Glutamatergic neuron (in vitro differentiated cells): Measurements from ENCODE around the gene PCSK5. TPM values are rescaled to one million over a fixed set of nuclear protein-coding genes. Genes with fewer than 3 reads are reported as not detected.

ENCODE experiments used
- DNase-seq: peaks from one replicate; pipeline ENCODE4 v3.0.0; 2022
- H3K27ac Mint-ChIP-seq: one replicate; pipeline ENCODE4 v1.8.0; 2020; ENCODE audit warnings: mild to moderate bottlenecking, mixed read lengths, inconsistent platforms; ENCODE audit not compliant: unreplicated experiment
- H3K27me3 Mint-ChIP-seq: one replicate; pipeline ENCODE4 v1.8.0; 2020; ENCODE audit warnings: mild to moderate bottlenecking, moderate library complexity, mixed read lengths, inconsistent platforms; ENCODE audit not compliant: unreplicated experiment
- H3K36me3 Mint-ChIP-seq: one replicate; pipeline ENCODE4 v1.8.0; 2020; ENCODE audit warnings: mild to moderate bottlenecking, mixed read lengths, inconsistent platforms; ENCODE audit not compliant: unreplicated experiment
- H3K4me1 Mint-ChIP-seq: one replicate; pipeline ENCODE4 v1.8.0; 2020; ENCODE audit warnings: mild to moderate bottlenecking, low read depth, mixed read lengths, inconsistent platforms; ENCODE audit not compliant: unreplicated experiment
- H3K4me3 Mint-ChIP-seq: one replicate; pipeline ENCODE4 v1.8.0; 2020; ENCODE audit warnings: mild to moderate bottlenecking, mixed read lengths, inconsistent platforms; ENCODE audit not compliant: unreplicated experiment
- H3K9me3 Mint-ChIP-seq: one replicate; pipeline ENCODE4 v1.8.0; 2020; ENCODE audit warnings: mild to moderate bottlenecking, moderate library complexity, mixed read lengths, inconsistent platforms; ENCODE audit not compliant: unreplicated experiment
- total RNA-seq: library from RNA; stranded (reverse); fragmentation: NEBNext Ultra II Directional; extraction: Animal tissue kit (Norgen Biotek cat#: 25700); gene quantifications from one replicate; pipeline ENCODE4 v1.2.1, GENCODE V29; 2021; ENCODE audit not compliant: unreplicated experiment
- TF ChIP-seq, protein P1 (sequence below): fragments of 200-600 bp; sonication (generic); IDR thresholded peaks from one replicate; pipeline ENCODE4 v1.5.0; 2021; ENCODE audit not compliant: partially characterized antibody, unreplicated experiment

PCSK5 gene
- total RNA-seq, 1 donor from 2014 or later: 9.6 TPM

DNA sequence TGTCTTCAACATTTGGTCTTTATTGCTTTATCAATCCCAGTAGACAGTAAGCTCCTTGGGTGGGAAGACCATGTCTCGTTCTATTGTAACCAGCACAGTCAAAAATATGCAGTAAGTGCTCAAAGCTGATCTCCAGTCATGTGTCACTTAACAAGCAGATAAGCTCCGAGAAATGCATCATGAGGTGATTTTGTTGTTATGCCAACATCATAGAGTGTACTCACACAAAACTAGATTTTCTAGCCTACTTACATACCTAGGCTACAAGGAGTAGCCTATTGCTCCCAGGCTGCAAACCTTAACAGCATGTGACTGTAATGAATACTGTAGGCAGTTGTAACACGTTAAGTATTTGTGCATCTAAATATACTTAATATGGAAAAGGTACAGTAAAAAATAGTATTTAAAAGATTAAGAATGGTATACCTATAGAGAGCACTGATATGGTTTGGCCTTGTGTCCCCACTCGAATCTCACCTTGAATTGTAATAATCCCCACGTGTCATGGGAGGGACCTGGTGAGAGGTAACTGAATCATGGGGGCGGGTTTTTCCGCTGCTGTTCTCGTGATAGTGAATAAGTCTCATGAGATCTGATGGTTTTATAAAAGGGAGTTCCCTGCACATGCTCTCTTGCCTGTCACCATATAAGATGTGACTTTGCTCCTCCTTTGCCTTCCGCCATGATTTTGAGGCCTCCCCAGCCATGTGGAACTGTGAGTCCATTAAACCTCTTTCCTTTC lies 39.8 kb upstream of the PCSK5 start:
- no peak overlapping the region for H3K27ac Mint-ChIP-seq
- TF ChIP-seq, protein P1, sequence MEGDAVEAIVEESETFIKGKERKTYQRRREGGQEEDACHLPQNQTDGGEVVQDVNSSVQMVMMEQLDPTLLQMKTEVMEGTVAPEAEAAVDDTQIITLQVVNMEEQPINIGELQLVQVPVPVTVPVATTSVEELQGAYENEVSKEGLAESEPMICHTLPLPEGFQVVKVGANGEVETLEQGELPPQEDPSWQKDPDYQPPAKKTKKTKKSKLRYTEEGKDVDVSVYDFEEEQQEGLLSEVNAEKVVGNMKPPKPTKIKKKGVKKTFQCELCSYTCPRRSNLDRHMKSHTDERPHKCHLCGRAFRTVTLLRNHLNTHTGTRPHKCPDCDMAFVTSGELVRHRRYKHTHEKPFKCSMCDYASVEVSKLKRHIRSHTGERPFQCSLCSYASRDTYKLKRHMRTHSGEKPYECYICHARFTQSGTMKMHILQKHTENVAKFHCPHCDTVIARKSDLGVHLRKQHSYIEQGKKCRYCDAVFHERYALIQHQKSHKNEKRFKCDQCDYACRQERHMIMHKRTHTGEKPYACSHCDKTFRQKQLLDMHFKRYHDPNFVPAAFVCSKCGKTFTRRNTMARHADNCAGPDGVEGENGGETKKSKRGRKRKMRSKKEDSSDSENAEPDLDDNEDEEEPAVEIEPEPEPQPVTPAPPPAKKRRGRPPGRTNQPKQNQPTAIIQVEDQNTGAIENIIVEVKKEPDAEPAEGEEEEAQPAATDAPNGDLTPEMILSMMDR: no peak
- DNase-seq: no peak
- no peaks in the 10 kb centered on the region for H3K4me1 Mint-ChIP-seq
- H3K9me3 Mint-ChIP-seq: no peaks in the 10 kb centered on the region
- no peak overlapping the region for H3K4me3 Mint-ChIP-seq
- peaks cover 2% of the 10 kb centered on the region for H3K27me3 Mint-ChIP-seq
- H3K36me3 Mint-ChIP-seq: no peaks in the 10 kb centered on the region

DNA sequence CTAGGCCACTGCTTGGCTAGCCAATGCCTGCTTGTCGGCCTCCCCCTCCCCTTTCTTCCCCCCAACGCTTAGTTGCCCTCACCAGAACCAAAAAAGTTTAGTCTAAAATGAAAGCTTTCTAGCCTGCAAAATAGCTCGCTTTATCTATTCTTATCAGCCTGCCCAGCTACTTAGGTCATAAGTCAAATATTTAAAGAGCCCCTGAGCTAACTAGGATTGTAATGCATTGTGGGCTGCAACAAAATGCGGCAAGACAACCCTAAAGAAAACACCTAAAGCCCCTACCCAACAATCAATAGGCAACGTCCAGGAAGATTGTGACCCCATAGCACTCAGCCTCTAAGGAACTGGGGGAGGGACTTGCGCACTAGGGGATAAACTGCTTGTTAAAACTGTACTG lies 38.6 kb upstream of the PCSK5 start:
- no peak for DNase-seq
- no peak overlapping the region for H3K4me3 Mint-ChIP-seq
- TF ChIP-seq, protein P1: no peak
- H3K4me1 Mint-ChIP-seq: no peaks in the 10 kb centered on the region
- peaks cover 2% of the 10 kb centered on the region for H3K27me3 Mint-ChIP-seq
- no peaks in the 10 kb centered on the region for H3K9me3 Mint-ChIP-seq
- H3K27ac Mint-ChIP-seq: no peak overlapping the region
- no peaks in the 10 kb centered on the region for H3K36me3 Mint-ChIP-seq

DNA sequence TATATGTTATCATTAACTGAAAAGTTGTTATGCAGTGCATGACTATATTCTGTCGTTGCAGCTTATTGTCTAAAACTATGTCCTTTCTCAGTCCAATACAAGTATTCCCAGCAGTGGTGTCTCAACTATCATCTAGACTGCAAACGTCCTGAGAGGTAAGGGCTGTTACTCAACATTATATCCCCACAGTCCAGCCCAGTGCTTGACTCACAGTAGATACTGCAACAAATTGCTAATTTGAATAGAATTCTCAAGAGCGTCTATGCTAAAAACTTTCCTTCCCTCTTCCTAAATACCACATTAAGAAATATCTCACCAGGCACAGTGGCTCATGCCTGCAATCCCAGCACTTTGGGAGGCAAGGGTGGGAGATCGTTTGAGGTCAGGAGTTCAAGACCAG lies 37.7 kb upstream of the PCSK5 start:
- Mint-ChIP-seq H3K27ac (no peak overlapping the region), H3K36me3 (no peaks in the 10 kb centered on the region), H3K4me3 (no peak overlapping the region), H3K9me3 (no peaks in the 10 kb centered on the region), H3K4me1 (no peaks in the 10 kb centered on the region), H3K27me3 (peaks cover 2% of the 10 kb centered on the region)
- no peak for DNase-seq
- TF ChIP-seq, protein P1: no peak

DNA sequence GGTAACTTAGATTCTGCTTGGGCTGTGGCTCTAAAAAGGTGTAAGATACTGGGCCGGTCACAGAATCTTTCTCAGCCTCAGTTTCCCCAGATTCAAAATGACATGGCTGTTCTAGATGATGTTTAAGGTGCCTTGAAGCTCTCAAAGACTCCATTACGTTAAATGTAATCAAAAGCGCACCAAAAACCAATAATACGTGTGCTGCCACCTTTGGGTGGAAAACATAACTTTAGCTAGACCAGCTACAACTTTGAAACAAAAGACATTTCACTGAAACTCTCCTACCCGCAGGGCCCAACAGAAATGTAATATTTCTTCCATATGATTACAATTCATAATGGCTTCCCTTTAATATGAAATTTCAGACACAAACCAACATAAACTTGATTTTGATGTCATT lies 35.0 kb upstream of the PCSK5 start:
- Mint-ChIP-seq H3K27ac (no peak overlapping the region), H3K9me3 (no peaks in the 10 kb centered on the region), H3K4me1 (no peaks in the 10 kb centered on the region), H3K4me3 (no peak overlapping the region), H3K36me3 (no peaks in the 10 kb centered on the region), H3K27me3 (no peaks in the 10 kb centered on the region)
- no peak for DNase-seq
- TF ChIP-seq, protein P1: no peak

DNA sequence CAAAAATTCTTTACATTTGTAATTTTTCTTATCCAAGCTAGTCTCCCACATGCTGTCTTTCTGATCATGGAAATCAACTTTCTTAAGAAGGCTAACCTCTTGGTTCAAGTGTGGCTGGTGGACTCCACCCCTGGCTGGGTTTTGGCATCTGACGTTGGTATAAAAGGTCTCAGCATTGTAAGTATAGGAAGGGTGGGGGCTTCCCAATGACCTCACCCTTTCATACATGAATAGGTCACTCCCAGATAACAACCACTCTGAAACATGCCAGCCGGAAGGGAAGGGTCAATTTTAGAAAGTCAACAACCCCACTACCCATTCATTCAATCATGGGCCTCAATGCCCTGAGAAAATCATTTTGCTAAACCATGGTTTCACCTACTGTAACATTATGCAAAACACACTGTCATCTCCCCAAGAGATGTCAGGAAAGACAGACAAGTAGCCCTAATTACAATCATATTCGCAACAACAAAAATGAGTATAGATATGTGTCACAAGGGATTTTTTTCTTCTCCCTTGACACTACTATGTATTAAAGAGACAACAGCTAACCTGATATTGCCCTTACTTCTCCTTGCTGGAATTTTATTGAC lies 31.9 kb upstream of the PCSK5 start:
- TF ChIP-seq, protein P1: no peak
- DNase-seq: no peak
- Mint-ChIP-seq H3K27me3 (no peaks in the 10 kb centered on the region), H3K4me3 (no peak overlapping the region), H3K36me3 (no peaks in the 10 kb centered on the region), H3K27ac (no peak overlapping the region), H3K9me3 (no peaks in the 10 kb centered on the region), H3K4me1 (no peaks in the 10 kb centered on the region)
